ENCODE measurements around the gene TGFBI. TPM values are rescaled to one million over a fixed set of nuclear protein-coding genes. Genes with fewer than 3 reads are reported as not detected.

Gene TGFBI
- 0.15 TPM in 1 of 2 replicates, not detected in the other for total RNA-seq

DNA sequence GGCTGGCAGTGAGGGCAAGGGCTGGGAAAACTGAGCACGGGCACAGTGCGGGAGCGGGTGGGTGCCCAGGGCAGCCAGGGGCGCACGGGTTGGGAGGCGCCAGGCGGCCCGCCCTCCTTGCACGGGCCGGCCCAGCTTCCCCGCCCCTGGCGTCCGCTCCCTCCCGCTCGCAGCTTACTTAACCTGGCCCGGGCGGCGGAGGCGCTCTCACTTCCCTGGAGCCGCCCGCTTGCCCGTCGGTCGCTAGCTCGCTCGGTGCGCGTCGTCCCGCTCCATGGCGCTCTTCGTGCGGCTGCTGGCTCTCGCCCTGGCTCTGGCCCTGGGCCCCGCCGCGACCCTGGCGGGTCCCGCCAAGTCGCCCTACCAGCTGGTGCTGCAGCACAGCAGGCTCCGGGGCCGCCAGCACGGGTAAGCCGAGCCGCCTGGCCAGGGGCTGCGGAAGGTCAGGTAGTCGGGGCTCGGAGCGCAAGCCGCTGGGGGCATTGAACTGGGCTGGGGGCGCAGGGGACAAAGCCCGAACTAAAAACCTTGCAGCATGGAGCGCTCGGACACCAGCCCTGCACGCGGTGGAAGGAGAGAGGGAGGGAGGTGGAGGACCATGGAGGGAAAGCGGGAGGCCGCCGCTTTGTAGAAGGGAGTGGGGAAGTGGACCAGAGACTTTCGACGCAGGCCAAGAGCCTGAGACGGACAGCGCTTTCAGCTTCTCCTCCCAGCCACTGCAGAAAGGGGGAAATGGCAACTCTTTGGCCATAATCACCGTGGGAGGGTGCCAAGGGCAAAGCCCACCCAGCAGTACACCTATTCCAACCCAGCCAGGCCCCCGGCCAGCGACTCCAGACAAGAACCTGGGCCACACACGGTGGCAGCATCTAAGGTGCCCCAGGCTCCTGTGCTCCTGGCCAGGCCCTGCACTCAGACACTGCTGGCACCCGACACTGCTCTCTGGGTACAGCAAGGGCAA is at the start of gene TGFBI:
Gene TGFBI (plus strand): TSS at position 207 of the 961 bp plus-strand sequence. CDS start 68 bp downstream, at position 275.
- intact Hi-C loops (cut with micrococcal nuclease), result no loop called here

DNA sequence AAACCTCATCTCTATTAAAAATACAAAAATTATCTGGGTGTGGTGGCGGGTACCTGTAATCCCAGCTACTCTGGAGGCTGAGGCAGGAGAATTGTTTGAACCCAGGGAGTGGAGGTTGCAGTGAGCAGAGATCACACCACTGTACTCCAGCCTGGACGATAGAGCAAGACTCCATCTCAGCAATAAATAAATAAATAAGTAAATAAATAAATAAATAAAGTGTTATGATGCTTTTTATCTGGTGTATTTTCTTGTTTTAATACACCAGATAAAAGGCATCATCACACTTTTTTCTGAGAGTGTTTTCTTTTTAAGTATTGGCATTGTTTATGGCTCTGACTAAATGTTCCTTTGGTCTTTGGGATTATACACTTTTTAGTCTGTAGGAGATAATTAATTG is 49.8 kb upstream of the TGFBI start:
- intact Hi-C loops (cut with micrococcal nuclease), result no loop called here

- intact Hi-C loops (cut with micrococcal nuclease), result no loop called here
Observed at GRCh38 chr5:135979510-135979909, 49.3 kb upstream of the TGFBI start.

- intact Hi-C loops (cut with micrococcal nuclease), result no loop called here
Observed at GRCh38 chr5:135980620-135981019, 48.2 kb upstream of the TGFBI start.

DNA sequence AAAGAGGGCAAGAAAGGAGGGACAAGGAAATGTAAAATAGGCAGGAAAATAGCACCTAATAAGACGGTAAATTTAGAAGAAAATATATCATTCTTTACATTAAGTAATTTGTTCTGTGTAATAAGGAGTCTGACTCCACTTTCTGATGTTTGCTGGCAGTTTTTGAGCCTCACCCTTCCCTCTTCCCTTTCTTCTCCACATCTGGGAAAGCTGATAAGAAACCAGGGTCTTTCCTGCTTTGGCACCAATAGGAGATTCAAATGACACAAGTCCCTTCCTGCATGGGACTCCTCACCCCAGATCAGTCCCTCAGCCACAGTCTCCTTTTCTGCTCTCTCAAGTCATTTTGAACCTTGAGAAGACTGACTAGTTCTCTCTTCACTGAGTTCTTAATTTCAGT is 42.8 kb upstream of the TGFBI start:
- intact Hi-C loops (cut with micrococcal nuclease), result no loop called here

- intact Hi-C loops (cut with micrococcal nuclease), result no loop called here
Observed at GRCh38 chr5:135986401-135986800, 42.4 kb upstream of the TGFBI start.

- intact Hi-C loops (cut with micrococcal nuclease), result no loop called here
Observed at GRCh38 chr5:135986891-135987401, 41.8 kb upstream of the TGFBI start.

- intact Hi-C loops (cut with micrococcal nuclease), result no loop called here
Observed at GRCh38 chr5:135988546-135988945, 40.2 kb upstream of the TGFBI start.

- intact Hi-C loops (cut with micrococcal nuclease), result no loop called here
Observed at GRCh38 chr5:135989686-135990085, 39.1 kb upstream of the TGFBI start.

- intact Hi-C loops (cut with micrococcal nuclease), result no loop called here
Observed at GRCh38 chr5:135990528-135991255, 38.1 kb upstream of the TGFBI start.

- intact Hi-C loops (cut with micrococcal nuclease), result no loop called here
Observed at GRCh38 chr5:135991429-135991828, 37.4 kb upstream of the TGFBI start.

- intact Hi-C loops (cut with micrococcal nuclease), result no loop called here
Observed at GRCh38 chr5:135993335-135993879, 35.4 kb upstream of the TGFBI start.

GRCh38 chr5:135993880-135994636 is 34.7 kb upstream of the TGFBI start:
- intact Hi-C loops (cut with micrococcal nuclease), result no loop called here

GRCh38 chr5:135995976-135996375 is 32.8 kb upstream of the TGFBI start:
- intact Hi-C loops (cut with micrococcal nuclease), result no loop called here

GRCh38 chr5:135996611-135997010 is 32.2 kb upstream of the TGFBI start:
- intact Hi-C loops (cut with micrococcal nuclease), result no loop called here

DNA sequence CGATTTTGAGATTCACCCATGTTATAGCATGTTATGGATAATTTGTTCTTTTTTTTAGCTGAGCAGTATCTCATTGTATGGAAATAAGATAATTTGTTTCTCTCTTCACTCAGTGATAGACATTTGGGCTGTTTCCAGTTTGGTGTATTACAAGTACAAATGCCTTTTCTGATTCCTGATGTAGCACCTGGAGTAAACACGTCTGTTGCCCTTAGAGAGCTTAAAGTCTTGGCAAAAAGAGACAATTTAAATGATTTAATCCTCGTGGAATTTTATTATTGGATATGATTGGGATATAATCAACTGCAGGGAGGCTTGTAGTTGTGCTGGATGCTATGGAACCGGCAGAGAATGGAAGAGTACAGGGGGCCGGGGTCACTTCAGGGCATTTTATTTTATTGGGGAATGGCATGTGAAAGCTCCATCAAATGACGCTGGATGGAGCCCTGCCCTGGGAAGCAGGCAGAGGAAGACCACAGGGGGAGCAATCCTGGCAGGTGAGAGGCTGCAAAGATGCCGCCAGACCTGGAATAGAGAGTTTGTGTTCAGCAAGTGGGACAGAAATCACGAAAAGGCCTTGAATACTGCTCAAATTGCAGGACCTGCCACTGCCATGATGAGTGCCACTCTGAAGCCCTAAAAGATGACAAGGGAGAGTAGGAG is 31.0 kb upstream of the TGFBI start:
- intact Hi-C loops (cut with micrococcal nuclease), result no loop called here

GRCh38 chr5:135998889-135999288 is 29.9 kb upstream of the TGFBI start:
- intact Hi-C loops (cut with micrococcal nuclease), result no loop called here

- intact Hi-C loops (cut with micrococcal nuclease), result no loop called here
Observed at GRCh38 chr5:135999406-136000139, 29.2 kb upstream of the TGFBI start.

- intact Hi-C loops (cut with micrococcal nuclease), result no loop called here
Observed at GRCh38 chr5:136000147-136000546, 28.6 kb upstream of the TGFBI start.

GRCh38 chr5:136000932-136001331 is 27.9 kb upstream of the TGFBI start:
- intact Hi-C loops (cut with micrococcal nuclease), result no loop called here

Measured in T-helper 1 cell treated with Interleukin-12 subunit alpha and Interleukin-12 subunit beta and Interleukin-4 antibody, amounts not matched to agents 30 ng/mL and 1 ng/mL, for 36 hours (primary cell).